A549 (cell line): ENCODE data around the gene SLC16A1.

Experiments
- EP300 ChIP-seq, 2 experiments: fragments of >200 bp; sonication (Bioruptor Twin); formaldehyde crosslinking; IDR thresholded peaks; 2 replicates in 1 of 2; 3 replicates in 1 of 2; pipeline ENCODE4 v1.6.1; 2016 to 2017
- MAX ChIP-seq: IDR thresholded peaks from 2 replicates; pipeline ENCODE4 v1.6.1; 2012
- POLR2A ChIP-seq: IDR thresholded peaks from 2 replicates; pipeline ENCODE4 v1.6.1; 2012; ENCODE audit warnings: mild to moderate bottlenecking, low read length
- RCOR1 ChIP-seq: fragments of 150-350 bp; IDR thresholded peaks from 2 replicates; pipeline ENCODE4 v1.6.1; 2014; ENCODE audit warnings: antibody characterized with exemption, low read length, low read depth
- SMC3 ChIP-seq: fragments of >200 bp; sonication (Bioruptor Twin); formaldehyde crosslinking; IDR thresholded peaks from 3 replicates; pipeline ENCODE4 v1.6.1; 2018; ENCODE audit warnings: inconsistent platforms
- TF ChIP-seq, protein P1 (sequence below): fragments of >200 bp; sonication (Bioruptor Twin); formaldehyde crosslinking; IDR thresholded peaks from 3 replicates; pipeline ENCODE4 v1.5.1; 2016
- TF ChIP-seq, protein P2 (sequence below): fragments of 200-600 bp; sonication (generic); IDR thresholded peaks from 2 replicates; pipeline ENCODE4 v1.6.1; 2016; ENCODE audit warnings: antibody characterized with exemption, mild to moderate bottlenecking, moderate library complexity

DNA sequence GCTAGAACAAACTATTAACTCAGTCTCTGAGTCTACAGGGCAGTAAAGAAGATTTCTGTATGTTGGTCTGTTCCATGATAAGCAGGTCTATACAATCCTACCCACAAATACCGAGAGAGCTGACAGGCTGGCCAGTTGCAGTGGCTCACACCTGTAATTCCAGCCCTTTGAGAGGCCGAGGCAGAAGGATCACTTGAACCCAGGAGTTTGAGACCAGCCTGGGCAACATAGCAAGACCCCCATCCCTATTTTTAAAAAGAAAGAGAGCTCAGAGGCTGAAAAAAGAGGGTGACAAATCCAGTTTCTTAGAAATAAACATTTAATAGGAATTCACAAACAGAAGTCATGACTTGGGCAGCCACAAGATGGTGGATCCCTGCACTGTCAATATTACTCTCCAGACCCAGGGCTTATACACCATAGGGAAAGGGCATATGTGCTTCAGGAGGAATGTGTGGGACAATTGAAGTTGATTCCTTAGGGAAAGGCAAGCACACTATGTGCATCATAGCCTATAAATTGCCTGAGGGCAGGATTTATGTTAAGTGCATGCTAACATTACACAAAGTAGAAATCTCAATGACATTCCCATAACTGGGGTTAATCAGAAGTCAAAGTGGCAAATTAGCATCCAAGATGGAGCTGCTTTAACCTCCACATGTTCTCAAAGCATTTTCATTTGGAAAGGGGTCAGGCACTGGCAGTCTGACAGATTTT, 66.8 kb downstream of the SLC16A1 start:
- no peak for TF ChIP-seq MAX
- no peak for TF ChIP-seq EP300 (IDR thresholded peaks at IDR 0.05)
- TF ChIP-seq, protein P1, sequence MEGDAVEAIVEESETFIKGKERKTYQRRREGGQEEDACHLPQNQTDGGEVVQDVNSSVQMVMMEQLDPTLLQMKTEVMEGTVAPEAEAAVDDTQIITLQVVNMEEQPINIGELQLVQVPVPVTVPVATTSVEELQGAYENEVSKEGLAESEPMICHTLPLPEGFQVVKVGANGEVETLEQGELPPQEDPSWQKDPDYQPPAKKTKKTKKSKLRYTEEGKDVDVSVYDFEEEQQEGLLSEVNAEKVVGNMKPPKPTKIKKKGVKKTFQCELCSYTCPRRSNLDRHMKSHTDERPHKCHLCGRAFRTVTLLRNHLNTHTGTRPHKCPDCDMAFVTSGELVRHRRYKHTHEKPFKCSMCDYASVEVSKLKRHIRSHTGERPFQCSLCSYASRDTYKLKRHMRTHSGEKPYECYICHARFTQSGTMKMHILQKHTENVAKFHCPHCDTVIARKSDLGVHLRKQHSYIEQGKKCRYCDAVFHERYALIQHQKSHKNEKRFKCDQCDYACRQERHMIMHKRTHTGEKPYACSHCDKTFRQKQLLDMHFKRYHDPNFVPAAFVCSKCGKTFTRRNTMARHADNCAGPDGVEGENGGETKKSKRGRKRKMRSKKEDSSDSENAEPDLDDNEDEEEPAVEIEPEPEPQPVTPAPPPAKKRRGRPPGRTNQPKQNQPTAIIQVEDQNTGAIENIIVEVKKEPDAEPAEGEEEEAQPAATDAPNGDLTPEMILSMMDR: no peak
- TF ChIP-seq POLR2A: no peak
- TF ChIP-seq, protein P2, sequence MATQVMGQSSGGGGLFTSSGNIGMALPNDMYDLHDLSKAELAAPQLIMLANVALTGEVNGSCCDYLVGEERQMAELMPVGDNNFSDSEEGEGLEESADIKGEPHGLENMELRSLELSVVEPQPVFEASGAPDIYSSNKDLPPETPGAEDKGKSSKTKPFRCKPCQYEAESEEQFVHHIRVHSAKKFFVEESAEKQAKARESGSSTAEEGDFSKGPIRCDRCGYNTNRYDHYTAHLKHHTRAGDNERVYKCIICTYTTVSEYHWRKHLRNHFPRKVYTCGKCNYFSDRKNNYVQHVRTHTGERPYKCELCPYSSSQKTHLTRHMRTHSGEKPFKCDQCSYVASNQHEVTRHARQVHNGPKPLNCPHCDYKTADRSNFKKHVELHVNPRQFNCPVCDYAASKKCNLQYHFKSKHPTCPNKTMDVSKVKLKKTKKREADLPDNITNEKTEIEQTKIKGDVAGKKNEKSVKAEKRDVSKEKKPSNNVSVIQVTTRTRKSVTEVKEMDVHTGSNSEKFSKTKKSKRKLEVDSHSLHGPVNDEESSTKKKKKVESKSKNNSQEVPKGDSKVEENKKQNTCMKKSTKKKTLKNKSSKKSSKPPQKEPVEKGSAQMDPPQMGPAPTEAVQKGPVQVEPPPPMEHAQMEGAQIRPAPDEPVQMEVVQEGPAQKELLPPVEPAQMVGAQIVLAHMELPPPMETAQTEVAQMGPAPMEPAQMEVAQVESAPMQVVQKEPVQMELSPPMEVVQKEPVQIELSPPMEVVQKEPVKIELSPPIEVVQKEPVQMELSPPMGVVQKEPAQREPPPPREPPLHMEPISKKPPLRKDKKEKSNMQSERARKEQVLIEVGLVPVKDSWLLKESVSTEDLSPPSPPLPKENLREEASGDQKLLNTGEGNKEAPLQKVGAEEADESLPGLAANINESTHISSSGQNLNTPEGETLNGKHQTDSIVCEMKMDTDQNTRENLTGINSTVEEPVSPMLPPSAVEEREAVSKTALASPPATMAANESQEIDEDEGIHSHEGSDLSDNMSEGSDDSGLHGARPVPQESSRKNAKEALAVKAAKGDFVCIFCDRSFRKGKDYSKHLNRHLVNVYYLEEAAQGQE: no peak
- TF ChIP-seq SMC3: no peak
- TF ChIP-seq RCOR1: no peak
